HUDEP-2 (cell line): ENCODE measurements around the gene DCLK3.

Source experiments
- DNase-seq, 76 experiments: peaks; one replicate each; lab custom pipeline; 2025; ENCODE audit not compliant: unreplicated experiment in 76 of 76; lab: John Stamatoyannopoulos, UW

Gene DCLK3, protein sequence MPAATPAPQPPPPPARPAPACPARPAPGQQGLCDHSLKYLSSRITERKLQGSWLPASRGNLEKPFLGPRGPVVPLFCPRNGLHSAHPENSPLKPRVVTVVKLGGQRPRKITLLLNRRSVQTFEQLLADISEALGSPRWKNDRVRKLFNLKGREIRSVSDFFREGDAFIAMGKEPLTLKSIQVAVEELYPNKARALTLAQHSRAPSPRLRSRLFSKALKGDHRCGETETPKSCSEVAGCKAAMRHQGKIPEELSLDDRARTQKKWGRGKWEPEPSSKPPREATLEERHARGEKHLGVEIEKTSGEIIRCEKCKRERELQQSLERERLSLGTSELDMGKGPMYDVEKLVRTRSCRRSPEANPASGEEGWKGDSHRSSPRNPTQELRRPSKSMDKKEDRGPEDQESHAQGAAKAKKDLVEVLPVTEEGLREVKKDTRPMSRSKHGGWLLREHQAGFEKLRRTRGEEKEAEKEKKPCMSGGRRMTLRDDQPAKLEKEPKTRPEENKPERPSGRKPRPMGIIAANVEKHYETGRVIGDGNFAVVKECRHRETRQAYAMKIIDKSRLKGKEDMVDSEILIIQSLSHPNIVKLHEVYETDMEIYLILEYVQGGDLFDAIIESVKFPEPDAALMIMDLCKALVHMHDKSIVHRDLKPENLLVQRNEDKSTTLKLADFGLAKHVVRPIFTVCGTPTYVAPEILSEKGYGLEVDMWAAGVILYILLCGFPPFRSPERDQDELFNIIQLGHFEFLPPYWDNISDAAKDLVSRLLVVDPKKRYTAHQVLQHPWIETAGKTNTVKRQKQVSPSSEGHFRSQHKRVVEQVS

DNA sequence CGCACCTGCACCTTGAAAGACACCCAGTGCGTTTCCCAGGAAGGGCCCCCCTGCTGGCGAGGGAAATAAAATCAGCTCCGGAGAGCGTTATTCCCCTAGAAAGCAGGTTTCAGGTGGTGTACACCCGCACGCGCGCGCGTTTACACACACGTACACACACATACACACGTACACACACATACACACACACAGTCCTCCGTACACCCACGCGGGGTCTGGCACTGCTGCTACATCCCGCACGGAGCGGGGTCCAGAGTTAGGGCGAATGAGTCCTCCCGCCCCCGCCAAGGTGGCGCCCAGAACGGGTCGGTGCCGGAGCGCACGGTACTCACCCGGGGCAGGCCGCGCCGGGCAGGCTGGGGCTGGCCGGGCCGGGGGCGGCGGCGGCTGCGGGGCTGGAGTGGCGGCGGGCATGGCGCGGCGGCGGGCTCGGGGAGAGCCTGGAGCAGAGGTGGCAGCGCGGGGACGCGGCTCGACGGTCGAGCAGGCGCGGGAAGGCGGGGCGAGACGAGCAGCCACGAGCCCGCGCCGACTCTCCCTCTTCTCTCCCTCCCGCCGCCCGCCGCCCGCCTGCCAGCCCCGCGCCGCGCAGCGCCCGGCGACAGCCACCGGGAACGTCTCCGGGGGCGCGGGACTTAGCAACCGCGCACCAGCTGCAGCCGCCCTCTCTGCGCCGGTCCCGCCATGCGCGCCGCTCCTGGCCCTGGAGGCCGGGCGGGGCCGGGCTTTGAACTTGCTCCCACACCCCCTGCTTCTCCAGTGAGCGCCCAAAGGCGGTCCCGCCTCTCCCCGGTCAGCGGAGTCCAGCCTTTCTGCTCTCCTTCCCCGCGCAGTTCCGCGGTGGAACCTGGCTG lies at the start of gene DCLK3:
TSS of gene DCLK3 (minus strand) at position 704 of the 854 bp plus-strand sequence. CDS start at position 414, 290 bp downstream.
- DNase-seq = peak in 3 of 76 experiments; percentile 1 to 8 (median 4)

DNA sequence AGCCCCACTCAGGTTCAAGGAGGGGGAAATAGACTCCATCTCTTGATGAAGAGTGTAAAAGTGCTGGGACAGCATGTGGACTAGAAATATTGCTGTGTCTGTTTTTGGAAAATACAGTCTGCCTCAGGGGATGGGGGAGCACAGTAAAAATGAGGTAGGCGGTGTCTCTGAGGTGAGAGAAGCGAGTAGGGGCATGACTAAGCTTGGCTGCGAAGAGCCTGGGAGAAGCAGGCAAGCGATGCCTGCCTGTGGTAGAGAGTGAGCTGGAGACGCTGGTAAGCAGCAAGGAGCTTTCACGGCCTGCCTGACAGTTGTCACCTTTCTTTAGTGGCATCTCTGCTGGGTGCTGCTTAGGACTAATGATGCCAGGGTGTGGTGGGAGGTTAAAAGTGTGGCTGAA lies 49.0 kb upstream of the DCLK3 start:
- no peak for DNase-seq

DNA sequence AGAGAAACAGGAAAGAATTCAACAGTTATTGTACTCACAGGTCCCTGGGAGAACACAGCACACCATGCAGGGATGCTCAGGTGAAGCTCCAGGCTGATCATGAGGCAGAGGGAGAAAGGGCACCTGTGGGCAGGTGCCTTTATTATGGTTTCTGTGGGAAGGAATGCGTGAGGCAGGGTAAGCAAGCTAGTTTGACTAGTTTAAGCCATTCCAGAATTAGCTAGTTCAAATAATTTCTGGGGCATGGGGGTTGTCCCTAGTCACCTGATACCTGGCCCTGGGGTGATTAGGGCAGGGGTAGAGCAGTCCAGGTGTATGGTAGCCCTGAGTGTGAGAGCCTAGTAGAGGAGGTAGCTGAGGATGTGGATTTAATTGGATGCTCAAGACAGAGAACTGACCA lies 47.9 kb upstream of the DCLK3 start:
- DNase-seq = no peak

DNA sequence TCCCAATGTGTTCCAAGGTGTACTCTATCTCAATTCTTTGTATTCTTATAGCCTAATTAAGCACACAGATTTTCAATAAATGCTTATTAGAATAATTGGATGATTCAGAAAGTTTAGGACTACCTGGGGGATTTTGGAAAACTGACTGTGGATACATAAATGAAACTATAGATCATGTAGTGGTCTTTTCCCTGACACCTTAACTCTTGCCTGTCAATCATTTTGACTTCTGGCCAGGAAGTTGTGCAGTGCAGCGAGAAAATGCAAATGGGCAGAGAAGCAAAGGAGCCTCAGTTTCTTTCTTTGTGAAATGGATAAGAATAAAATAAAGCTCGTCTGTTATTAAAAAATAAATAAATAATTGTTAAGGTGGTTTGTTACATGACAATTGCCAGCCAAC lies 47.4 kb upstream of the DCLK3 start:
- no peak for DNase-seq

DNA sequence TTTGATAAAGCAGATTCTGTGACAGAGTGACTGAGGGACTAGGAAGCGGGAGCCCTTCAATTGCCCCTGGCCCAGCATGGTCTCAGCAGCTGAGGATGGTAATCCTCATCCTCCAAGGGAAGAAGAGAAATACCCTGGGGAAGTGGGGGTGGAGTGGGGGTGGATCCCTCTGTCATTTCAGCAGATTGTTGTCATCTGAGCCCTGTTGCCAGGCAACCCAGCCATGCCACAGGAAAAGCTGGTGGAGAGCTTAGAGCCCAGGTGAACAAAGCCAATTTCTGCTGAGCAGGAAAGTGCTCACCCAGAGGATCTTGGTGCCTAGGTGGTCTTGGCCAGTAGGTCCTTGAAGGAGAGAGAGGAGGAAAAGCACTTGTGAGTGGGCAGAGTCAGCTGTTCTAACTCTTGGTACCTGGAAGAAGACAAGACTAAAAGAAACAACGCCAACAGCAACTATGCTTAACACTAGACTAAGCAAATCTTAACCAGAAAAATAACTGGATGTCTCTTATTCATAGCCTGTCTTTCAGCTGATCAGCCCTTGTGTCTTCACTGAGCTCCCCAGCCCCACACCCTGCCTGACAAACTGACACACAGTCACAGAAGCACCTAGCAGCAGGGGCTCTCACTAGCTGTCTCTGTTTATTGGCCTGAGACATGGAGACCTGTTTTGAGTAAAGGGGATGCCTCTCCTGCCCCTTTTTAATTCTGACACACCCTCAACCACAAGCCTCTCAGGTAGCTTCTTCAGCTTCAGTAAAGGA lies 40.1 kb upstream of the DCLK3 start:
- DNase-seq = no peak

DNA sequence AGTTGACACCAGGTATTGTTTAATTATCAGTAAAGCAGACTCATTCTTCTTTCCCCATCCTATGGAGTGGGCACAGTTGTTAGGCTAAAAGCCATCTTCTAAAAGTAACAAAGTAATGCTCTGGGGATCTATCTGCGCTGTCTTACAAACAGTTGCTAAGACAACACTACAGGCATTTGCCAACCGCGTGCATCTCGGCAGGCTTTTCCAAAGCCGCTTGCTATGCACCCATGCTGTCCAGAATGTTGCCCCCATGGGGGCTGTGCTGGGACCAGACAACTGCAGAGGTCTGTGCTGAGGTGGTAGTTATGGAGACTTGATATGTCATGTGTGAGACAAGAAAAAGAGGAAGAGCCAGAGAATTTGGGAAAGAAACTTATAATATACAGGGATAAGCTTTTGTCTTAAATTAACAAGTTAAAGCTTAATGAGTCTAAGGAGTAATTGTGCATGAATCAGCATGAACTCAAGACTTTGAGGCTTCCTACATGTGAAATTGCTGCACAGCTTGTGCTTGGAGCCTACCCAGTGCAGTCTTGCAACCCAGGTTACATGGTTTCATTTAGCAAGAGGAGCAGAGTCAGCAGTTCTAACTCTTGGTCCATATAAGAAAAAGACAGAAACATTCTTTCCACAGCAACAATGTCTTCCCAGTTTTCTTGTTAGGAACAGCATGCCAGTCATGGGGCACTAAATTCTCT lies 38.9 kb upstream of the DCLK3 start:
- DNase-seq = no peak

DNA sequence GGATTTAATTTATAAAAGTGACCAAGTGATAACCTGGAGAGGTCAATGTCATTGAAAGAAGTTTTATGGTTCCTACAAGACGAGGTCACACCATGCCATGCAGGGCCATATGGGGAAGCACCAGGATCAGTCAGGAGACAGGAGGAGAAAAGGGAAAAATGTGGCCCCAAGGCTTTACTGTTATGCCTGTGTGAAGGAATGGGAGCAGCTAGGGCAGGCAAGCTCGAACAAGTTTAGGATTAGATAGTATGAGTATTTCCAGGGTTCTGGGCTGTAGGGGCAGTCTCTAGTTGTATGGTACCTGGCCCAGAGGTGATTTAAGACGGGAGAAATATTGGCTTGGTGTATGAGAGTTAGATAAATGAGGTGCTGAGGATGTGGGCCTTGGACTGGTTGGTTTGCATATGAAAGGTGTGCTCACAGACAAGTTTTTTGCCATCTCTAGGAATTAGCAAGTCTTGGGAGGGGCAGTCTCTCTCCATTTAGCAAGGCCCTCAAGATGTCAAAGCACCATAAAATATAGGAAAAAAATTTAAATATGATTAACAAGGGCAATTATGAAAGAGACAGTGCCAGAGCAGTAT lies 36.3 kb upstream of the DCLK3 start:
- DNase-seq = no peak

DNA sequence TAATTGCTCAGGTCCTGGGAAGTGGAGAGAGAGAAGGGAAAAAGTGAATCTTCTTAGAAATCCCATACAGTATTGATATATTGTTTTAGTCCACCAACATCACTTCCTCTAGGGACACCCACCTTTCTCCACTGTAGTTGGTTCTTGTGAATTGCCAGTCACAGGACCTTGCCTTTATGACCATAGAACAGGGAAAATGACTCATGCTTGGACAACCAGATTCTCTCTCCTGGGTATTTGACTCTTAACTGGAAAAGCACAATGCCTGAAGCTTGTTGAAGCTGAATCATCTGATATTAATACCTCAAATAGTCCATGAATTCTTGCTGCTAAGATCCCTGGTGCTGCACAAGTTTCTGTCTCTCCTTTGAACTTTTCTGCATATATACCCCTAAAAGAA lies 32.5 kb upstream of the DCLK3 start:
- DNase-seq = no peak

DNA sequence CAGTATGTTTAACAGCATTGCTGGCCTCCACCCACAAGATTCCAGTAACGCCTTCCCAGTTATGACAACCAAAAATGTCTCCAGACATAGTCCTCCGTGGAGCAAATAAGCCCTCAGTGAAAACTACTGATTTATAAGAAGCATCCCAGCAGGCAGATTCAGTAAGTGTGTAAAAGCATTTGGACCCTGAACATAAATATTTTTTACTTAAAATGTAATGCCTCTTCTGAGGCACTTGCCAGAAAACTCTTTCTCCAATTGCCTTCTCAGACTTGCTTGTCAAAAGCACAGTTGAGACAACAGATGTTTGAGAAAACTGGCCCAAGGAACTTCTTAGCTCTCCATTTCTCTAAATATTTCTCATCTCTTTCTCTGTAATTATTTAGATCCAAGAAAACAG lies 31.8 kb upstream of the DCLK3 start:
- DNase-seq = no peak

DNA sequence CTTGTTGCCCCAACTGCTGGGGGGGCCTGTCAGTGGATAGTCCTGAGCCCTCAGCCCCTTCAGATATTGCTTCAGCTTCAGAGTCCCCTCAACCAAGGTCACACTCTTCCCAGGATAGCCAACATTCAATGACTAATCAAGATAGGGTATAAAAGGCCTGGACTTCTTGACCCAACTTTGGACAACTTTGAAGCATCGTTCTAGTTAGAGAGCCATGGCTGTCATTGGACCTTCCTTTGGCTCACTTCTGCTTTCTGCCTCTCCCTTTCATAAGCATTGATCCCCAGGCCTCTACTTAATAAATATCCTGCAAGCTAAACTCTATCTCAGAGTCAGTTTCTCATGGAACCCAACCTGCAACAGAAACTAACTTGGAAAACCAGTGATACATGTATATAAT lies 31.3 kb upstream of the DCLK3 start:
- DNase-seq = no peak

DNA sequence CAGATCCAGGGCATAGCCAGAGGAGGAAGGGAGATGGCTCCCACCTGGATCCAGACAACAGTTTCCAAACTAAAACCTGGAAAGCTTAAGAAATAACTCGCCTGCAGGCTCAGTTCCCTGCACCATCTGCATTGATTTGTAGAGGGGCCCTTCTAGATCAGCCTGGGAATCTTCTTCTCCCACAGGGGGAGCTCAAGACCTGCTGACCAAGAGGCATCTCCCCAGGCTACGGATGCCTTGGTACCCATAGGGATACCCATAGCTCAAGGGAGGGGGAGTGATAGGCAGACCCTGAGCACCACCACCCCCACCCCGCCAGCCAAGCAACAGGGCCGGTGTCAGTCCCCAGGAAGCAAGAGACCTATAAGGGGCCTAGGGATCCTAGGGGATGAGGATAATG lies 28.0 kb upstream of the DCLK3 start:
- DNase-seq = peak in 24 of 76 experiments; percentile 1 to 43 (median 8)

DNA sequence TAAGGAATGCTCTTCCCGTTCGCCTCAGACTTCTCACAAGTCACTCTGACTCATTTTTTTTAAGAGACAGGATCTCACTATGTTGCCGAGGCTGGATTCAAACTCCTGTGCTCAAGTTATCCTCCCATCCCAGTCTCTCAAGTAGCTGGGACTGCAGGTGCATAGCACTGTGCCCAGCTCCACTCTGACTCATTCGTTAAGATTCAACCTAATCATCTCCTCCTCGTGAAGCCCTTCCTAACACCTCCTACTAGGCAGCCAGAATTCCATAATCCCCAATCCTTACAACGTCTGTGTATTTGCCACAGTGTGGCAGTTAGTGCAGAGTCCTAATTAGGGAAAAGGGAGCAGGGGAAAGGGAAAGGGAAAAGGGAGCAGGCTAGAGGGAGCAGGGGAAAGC lies 26.4 kb upstream of the DCLK3 start:
- DNase-seq = no peak

DNA sequence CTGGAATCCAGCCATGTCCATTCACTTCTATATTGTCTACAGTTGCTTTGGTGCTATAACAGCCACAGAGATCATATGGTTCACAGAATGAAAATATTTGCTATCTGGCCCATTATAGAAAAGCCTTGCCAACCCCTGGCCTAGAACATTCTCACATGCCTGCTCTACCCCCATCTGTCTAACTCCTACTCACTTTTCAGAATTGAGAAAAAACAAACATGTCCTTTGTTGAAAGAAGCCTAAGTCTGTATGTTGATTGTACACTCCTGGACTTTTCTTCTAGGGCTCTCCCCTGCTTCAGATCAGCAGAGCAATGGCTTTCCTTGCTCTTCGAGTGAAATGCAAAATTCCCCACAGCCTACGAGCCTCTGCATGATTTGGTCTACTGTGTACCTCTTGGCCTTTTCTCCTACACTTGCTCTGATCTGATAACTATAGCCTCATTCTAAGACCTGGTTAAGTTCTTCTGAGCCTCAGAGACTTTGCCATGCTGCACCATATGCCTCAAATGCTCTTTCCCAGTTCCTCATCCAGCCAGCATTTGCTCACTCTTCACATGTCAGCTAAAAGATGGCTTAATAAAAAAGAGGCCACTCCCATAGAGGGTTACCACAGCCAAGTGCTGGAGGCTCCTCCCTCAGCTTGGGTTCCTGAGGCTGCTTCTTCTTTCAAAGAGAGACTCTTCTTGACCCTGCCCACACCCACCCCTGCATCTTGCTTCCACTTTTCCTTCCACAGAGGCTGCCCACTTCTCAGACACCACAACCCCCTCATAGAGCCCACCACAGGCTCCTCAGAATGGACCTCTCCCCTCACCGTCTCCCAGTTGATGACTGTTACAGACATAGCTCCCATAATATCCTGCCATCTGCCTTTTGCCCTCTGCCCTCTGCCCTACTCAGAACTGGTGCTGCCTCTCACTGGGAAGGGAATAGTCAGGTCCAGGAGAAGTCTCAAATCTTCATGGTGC lies 22.9 kb upstream of the DCLK3 start:
- no peak for DNase-seq

DNA sequence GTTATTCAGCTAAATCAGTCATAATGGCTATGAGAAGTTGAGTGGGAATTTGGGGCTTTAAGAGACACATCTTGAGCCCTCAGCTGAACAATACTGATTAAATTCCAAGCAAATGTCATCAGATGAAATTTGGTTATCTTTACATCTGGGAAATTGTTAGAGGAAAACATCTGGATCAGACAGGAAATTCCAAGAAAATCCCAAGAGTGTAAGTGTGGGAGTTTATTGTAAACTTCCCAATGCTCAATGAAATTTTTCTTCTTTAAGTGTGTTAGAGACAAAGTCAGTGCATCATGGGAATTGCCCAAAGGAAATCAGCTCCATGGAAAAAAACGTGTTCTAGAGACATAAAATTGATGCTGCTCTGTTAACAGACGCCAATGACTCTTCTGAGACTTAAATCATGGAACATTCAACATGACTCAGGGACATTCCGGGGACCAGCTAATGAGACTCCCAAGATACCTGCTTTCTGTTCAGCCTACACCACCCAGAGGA lies 19.8 kb upstream of the DCLK3 start:
- no peak for DNase-seq

DNA sequence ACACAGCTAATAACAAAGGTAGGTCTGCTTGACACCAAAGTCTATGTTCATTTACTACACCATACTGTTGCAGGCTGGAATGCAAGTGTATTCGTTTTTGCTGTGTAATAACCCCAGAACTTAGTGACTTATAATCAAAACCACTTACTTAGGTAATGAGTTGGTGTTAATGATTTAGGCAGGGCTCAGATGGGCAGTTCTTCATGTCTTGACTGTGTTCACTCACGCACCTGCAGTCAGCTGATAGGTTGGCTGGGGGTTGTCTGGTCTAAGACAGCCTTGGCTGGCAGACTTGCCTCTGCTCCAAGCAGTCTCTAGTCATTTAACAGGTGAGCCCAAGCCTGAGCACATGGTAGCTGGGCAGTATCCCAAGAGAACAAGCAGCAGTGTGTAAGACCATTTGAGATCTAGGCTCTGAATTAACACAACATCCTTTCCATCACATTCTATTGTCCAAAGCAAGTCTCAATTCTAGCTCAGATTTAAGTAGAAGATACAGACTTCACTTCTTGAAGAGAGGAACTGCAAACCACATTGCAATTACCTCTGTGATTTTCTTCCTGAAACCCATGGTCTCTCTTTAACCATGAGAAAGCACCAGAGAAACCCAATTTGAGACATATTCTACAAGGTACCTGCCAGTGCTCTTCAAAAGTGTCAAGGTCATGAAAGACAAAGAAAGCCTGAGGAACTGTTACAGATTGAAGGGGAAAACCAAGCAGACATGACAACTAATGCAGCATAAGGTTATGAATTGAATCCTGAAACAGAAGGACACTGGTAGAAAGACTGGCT lies 13.3 kb upstream of the DCLK3 start:
- no peak for DNase-seq

DNA sequence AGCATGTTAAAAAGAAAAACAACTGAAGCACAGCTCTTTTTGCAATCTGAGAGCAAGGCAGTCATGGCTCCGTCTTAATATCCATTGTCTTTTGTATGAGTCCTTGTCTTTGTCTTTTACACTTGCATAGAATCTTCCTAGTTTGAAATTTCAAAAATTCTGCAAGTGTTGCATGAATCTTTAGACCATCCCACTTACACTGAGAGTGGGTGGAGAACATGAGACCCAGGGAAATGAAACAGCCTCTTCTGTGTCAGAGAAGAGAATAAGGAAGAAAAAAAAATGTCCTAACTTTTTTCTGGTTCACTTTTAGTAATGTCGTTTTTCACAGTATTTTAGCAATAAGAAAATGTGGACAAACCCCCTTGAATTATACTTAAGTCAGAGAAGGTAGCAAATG lies 12.1 kb upstream of the DCLK3 start:
- DNase-seq = no peak

DNA sequence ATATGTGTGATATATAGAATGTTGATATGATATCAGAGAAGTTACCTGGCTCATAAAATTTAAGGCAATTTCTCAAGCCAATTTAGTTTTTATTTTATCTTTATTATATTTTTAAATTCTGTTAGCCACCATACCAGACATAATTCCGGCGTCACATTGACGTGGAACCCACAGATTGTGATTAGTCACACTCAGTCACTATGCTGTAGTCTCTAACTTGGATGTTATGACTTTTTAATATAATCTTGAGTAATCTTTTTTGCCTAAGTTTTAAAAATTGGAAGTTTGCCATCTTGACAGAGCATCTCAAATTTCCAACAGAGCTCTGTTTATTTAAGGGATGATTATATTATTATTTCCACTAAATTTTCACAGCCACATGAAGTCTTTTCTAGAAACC lies 9.7 kb upstream of the DCLK3 start:
- no peak for DNase-seq
